Measurements from ENCODE around the gene CPEB4. TPM values are rescaled to one million over a fixed set of nuclear protein-coding genes. Genes with fewer than 3 reads are reported as not detected.

CPEB4 gene
- total and polyA plus RNA-seq, 2 experiments from 2014 or later = 5.9 to 10.2 TPM

DNA sequence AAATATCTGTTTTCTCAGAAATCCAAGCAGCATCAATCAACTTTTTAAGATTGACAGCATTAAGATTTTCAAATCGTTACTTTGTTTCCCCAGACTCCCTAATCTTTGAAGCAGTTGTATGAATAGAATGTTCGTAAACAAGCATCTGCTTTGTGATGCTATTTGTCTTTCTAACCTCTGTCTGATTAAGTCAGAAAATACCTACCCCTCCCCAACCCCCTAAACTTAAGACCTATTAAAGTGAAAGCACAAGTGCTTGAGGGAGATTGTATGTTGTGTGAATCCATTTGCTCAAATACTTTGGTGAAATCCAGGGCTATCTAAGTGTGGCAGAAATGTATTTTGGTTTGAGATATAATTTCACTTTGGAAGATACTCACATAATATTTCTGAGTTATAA, 53.0 kb downstream of the CPEB4 start:
- H3K9me3 Mint-ChIP-seq = no peaks in the 10 kb centered on the region
- Histone ChIP-seq H3K79me2 (replicated peaks; ENCODE audit: insufficient read depth) (no peaks in the 10 kb centered on the region; the same call in 1 of the 2 replicates), H3K4me2 (peak overlapping the region; percentile 24; the same call in 1 of the 2 replicates), H4K20me1 (replicated peaks; ENCODE audit: insufficient read depth) (no peaks in the 10 kb centered on the region), H3K4me3 (0 out of 2 replicates have a peak overlapping the region, but pooled peaks have one; percentile 4), H3K27ac (ENCODE audit: low read depth) (peak overlapping the region; percentile 93), H2AFZ (no peak overlapping the region), H3K9me2 (ENCODE audit: insufficient read depth) (no peaks in the 10 kb centered on the region), H3K27me3 (ENCODE audit: insufficient read depth) (no peaks in the 10 kb centered on the region), H3K36me3 (ENCODE audit: insufficient read depth) (no peaks in the 10 kb centered on the region), H3F3A (replicated peaks; ENCODE audit: low read depth) (no peaks in the 10 kb centered on the region), H3K4me1 (ENCODE audit: insufficient read depth) (peaks cover 50% of the 10 kb centered on the region)
- H3K27me3 Mint-ChIP-seq (ENCODE audit: insufficient read depth, low read depth, poor library complexity) = peaks cover 1% of the 10 kb centered on the region
- TF ChIP-seq CTCF (conservative IDR thresholded peaks at IDR 0.05; ENCODE audit: low read depth in 2 of 2) (no peak), NANOG (IDR thresholded peaks at IDR 0.05; ENCODE audit: borderline replicate concordance) (peak; percentile 42; the same call in 1 of the 2 replicates), REST (IDR thresholded peaks at IDR 0.05; ENCODE audit: unreplicated experiment) (no peak)
- DNase-seq (ENCODE audit: low spot score) (peak; percentile 71), ATAC-seq (peak; percentile 77)
- peak overlapping the region; percentile 91 for H3K27ac Mint-ChIP-seq
- H3K4me1 Mint-ChIP-seq = peaks cover 57% of the 10 kb centered on the region
- H3K36me3 Mint-ChIP-seq (ENCODE audit: low read depth) = peaks cover 2% of the 10 kb centered on the region; the same call in 1 of the 3 replicates
- peak overlapping the region; percentile 37 for H3K4me3 Mint-ChIP-seq

DNA sequence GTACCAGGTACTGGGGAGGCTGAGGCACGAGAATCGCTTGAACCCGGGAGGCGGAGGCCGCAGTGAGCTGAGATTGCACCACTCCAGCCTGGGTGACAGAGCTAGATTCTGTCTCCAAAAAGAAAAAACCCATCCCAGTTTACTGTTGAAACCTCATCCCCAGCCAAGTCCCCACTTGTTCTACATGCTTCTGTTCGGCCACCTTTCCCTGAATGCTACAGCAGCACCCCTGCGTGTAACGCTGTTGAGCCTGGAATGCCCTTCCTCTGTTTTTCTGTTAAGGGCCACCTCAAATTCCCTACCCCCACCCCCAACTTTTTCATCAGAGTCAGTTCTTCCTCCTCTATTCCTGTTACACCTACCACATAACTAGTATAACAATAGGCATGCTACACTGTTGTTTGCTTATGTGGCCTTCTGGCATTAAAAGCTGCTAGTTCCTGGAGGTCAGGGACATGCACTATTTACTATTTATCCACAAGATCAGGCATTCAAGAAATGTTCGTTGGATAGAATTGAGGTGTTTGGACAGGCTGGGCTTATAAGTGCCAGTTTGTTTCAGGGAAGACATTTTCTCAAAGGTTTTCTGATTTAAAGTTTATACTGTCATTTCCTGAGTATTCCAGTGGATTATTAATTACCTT, 53.7 kb downstream of the CPEB4 start:
- H3K4me3 Mint-ChIP-seq = peak overlapping the region; percentile 19; the same call in 1 of the 3 replicates
- H3K79me2 ChIP-seq (replicated peaks; ENCODE audit: insufficient read depth) = no peaks in the 10 kb centered on the region; the same call in 1 of the 2 replicates
- H3F3A ChIP-seq (replicated peaks; ENCODE audit: low read depth) = no peaks in the 10 kb centered on the region
- H3K4me1 Mint-ChIP-seq = peaks cover 53% of the 10 kb centered on the region
- H2AFZ ChIP-seq = no peak overlapping the region
- peak overlapping the region; percentile 6; the same call in 1 of the 2 replicates for H3K4me3 ChIP-seq
- no peaks in the 10 kb centered on the region for H3K9me2 ChIP-seq (ENCODE audit: insufficient read depth)
- DNase-seq (ENCODE audit: low spot score) (peak; percentile 84), ATAC-seq (peak; percentile 93)
- H4K20me1 ChIP-seq (replicated peaks; ENCODE audit: insufficient read depth) = no peaks in the 10 kb centered on the region
- no peaks in the 10 kb centered on the region for H3K36me3 ChIP-seq (ENCODE audit: insufficient read depth)
- H3K27ac Mint-ChIP-seq = peak overlapping the region; percentile 91
- peak overlapping the region; percentile 29 for H3K4me2 ChIP-seq
- no peaks in the 10 kb centered on the region for H3K9me3 Mint-ChIP-seq
- peaks cover 2% of the 10 kb centered on the region; the same call in 1 of the 3 replicates for H3K36me3 Mint-ChIP-seq (ENCODE audit: low read depth)
- peak overlapping the region; percentile 93 for H3K27ac ChIP-seq (ENCODE audit: low read depth)
- H3K27me3 Mint-ChIP-seq (ENCODE audit: insufficient read depth, low read depth, poor library complexity) = peaks cover 1% of the 10 kb centered on the region
- H3K27me3 ChIP-seq (ENCODE audit: insufficient read depth) = no peaks in the 10 kb centered on the region
- peaks cover 51% of the 10 kb centered on the region for H3K4me1 ChIP-seq (ENCODE audit: insufficient read depth)
- TF ChIP-seq REST (IDR thresholded peaks at IDR 0.05; ENCODE audit: unreplicated experiment) (no peak), ZNF114 (CRISPR knock-in tag; IDR thresholded peaks at IDR 0.05) (no peak)
